Hepatocyte (in vitro differentiated cells): ENCODE data around the gene MAPK8IP3. TPM values are rescaled to one million over a fixed set of nuclear protein-coding genes. Genes with fewer than 3 reads are reported as not detected.

Experiments
- DNase-seq: peaks from one replicate; pipeline ENCODE4 v3.0.0-alpha.2; 2016; ENCODE audit warnings: low spot score
- H2AFZ ChIP-seq: fragments of 200-600 bp; sonication (generic); 2 replicates; pipeline ENCODE4 v1.6.0; 2016; ENCODE audit warnings: antibody characterized with exemption, mild to moderate bottlenecking
- H3K27ac ChIP-seq: fragments of 200-600 bp; sonication (generic); 2 replicates; pipeline ENCODE4 v1.5.1; 2016; ENCODE audit warnings: mild to moderate bottlenecking
- H3K27me3 ChIP-seq: fragments of 200-600 bp; sonication (generic); 2 replicates; pipeline ENCODE4 v1.6.1; 2016
- H3K36me3 ChIP-seq: fragments of 200-600 bp; sonication (generic); replicated peaks from 2 replicates; pipeline ENCODE4 v1.5.1; 2016; ENCODE audit warnings: low read depth; ENCODE audit not compliant: insufficient read depth
- H3K4me1 ChIP-seq: fragments of 200-600 bp; sonication (generic); 2 replicates; pipeline ENCODE4 v1.5.1; 2016; ENCODE audit warnings: mild to moderate bottlenecking, moderate library complexity; ENCODE audit not compliant: insufficient read depth
- H3K4me2 ChIP-seq: fragments of 200-600 bp; sonication (generic); 2 replicates; pipeline ENCODE4 v1.6.0; 2016
- H3K4me3 ChIP-seq: fragments of 200-600 bp; sonication (generic); 2 replicates; pipeline ENCODE4 v1.5.1; 2016; ENCODE audit warnings: mild to moderate bottlenecking
- H3K79me2 ChIP-seq: fragments of 200-600 bp; sonication (generic); 2 replicates; pipeline ENCODE4 v1.6.0; 2017; ENCODE audit warnings: mild to moderate bottlenecking
- H3K9me2 ChIP-seq: fragments of 200-600 bp; sonication (generic); replicated peaks from 2 replicates; pipeline ENCODE4 v1.6.0; 2017; ENCODE audit warnings: mild to moderate bottlenecking; ENCODE audit not compliant: insufficient read depth
- H3K9me3 ChIP-seq: fragments of 200-600 bp; sonication (generic); 2 replicates; pipeline ENCODE4 v1.5.1; 2016; ENCODE audit warnings: low read depth, mild to moderate bottlenecking
- H4K20me1 ChIP-seq: fragments of 200-600 bp; sonication (generic); 2 replicates; pipeline ENCODE4 v1.6.0; 2016; ENCODE audit warnings: mild to moderate bottlenecking; ENCODE audit not compliant: insufficient read depth, poor library complexity, severe bottlenecking
- CTCF ChIP-seq: fragments of 200-600 bp; sonication (generic); IDR thresholded peaks from 2 replicates; pipeline ENCODE4 v1.5.1; 2016; ENCODE audit warnings: antibody characterized with exemption, mild to moderate bottlenecking; ENCODE audit not compliant: poor library complexity
- EZH2 ChIP-seq: fragments of 200-600 bp; sonication (generic); IDR thresholded peaks from 2 replicates; pipeline ENCODE4 v1.6.1; 2016; ENCODE audit warnings: antibody characterized with exemption, mild to moderate bottlenecking, borderline replicate concordance
- EZH2phosphoT487 ChIP-seq: fragments of 200-600 bp; sonication (generic); IDR thresholded peaks from one replicate; pipeline ENCODE4 v1.6.1; 2018; ENCODE audit warnings: antibody characterized with exemption, mild to moderate bottlenecking, low read depth, moderate library complexity; ENCODE audit not compliant: unreplicated experiment, severe bottlenecking
- WGBS: methylation state at CpG from one replicate; pipeline ENCODE4 v1.1.6; 2016; ENCODE audit warnings: low lambda C conversion rate; ENCODE audit errors: missing lambda C conversion rate; 5-methylcytosine and 5-hydroxymethylcytosine counted together
- polyA plus RNA-seq: library from polyadenylated mRNA; unstranded; fragments of >200 nt; fragmentation: Nextera tagmentation; extraction: Ambion mirVana; gene quantifications from 2 replicates; pipeline ENCODE4 v1.2.1, GENCODE V29; 2016
- total RNA-seq: library from RNA; depleted of rRNA; stranded (reverse); fragments of >200 nt; gene quantifications from 2 replicates; pipeline ENCODE4 v1.2.3, GENCODE V29; 2014

MAPK8IP3 gene
- total and polyA plus RNA-seq, 2 experiments from 2014 or later, result 42.3 to 44.9 TPM

GRCh38 chr16:1764971-1765370 is 59.0 kb downstream of the MAPK8IP3 start:
- Histone ChIP-seq H3K27ac (no peak overlapping the region), H3K27me3 (no peaks in the 10 kb centered on the region), H2AFZ (no peak overlapping the region), H3K9me2 (no peaks in the 10 kb centered on the region), H3K9me3 (no peaks in the 10 kb centered on the region), H3K36me3 (no peaks in the 10 kb centered on the region), H3K79me2 (no peaks in the 10 kb centered on the region), H3K4me1 (peaks cover under 1% of the 10 kb centered on the region), H3K4me3 (no peak overlapping the region), H3K4me2 (no peak overlapping the region), H4K20me1 (peaks cover 3% of the 10 kb centered on the region)
- TF ChIP-seq CTCF, result no peak
- no peak for TF ChIP-seq EZH2phosphoT487
- no peak for TF ChIP-seq EZH2
- DNase-seq, result no peak
- WGBS, result 96% methylated on average over 21 of the region's 21 CpGs

- Histone ChIP-seq H3K27ac (no peak overlapping the region), H3K4me1 (peaks cover 9% of the 10 kb centered on the region), H3K36me3 (no peaks in the 10 kb centered on the region), H3K27me3 (no peaks in the 10 kb centered on the region), H2AFZ (no peak overlapping the region), H3K79me2 (no peaks in the 10 kb centered on the region), H3K9me3 (no peaks in the 10 kb centered on the region), H3K9me2 (no peaks in the 10 kb centered on the region), H3K4me2 (no peak overlapping the region), H3K4me3 (no peak overlapping the region), H4K20me1 (peaks cover 3% of the 10 kb centered on the region)
- no peak for TF ChIP-seq CTCF
- no peak for TF ChIP-seq EZH2phosphoT487
- TF ChIP-seq EZH2, result no peak
- WGBS, result 95% methylated on average over 15 of the region's 22 CpGs
- DNase-seq, result no peak
Measured at GRCh38 chr16:1765826-1766225, 59.8 kb downstream of the MAPK8IP3 start.

- WGBS, result 97% methylated on average over 16 of the region's 19 CpGs
- Histone ChIP-seq H3K4me3 (no peak overlapping the region), H3K36me3 (no peaks in the 10 kb centered on the region), H3K9me2 (no peaks in the 10 kb centered on the region), H3K27me3 (no peaks in the 10 kb centered on the region), H3K9me3 (no peaks in the 10 kb centered on the region), H3K4me2 (no peak overlapping the region), H3K27ac (no peak overlapping the region), H4K20me1 (peaks cover 3% of the 10 kb centered on the region), H2AFZ (no peak overlapping the region), H3K4me1 (peaks cover 10% of the 10 kb centered on the region), H3K79me2 (peaks cover 2% of the 10 kb centered on the region)
- no peak for TF ChIP-seq EZH2
- no peak for TF ChIP-seq CTCF
- TF ChIP-seq EZH2phosphoT487, result no peak
- DNase-seq, result no peak
Measured at GRCh38 chr16:1766231-1766630, 60.2 kb downstream of the MAPK8IP3 start.

- Histone ChIP-seq H3K79me2 (peaks cover 3% of the 10 kb centered on the region), H3K36me3 (no peaks in the 10 kb centered on the region), H3K4me3 (no peak overlapping the region), H3K4me2 (no peak overlapping the region), H3K9me2 (no peaks in the 10 kb centered on the region), H3K9me3 (no peaks in the 10 kb centered on the region), H3K27ac (no peak overlapping the region), H4K20me1 (peaks cover 3% of the 10 kb centered on the region), H3K4me1 (peaks cover 11% of the 10 kb centered on the region), H2AFZ (no peak overlapping the region), H3K27me3 (no peaks in the 10 kb centered on the region)
- WGBS, result 98% methylated on average over 16 of the region's 18 CpGs
- no peak for TF ChIP-seq CTCF
- no peak for TF ChIP-seq EZH2
- TF ChIP-seq EZH2phosphoT487, result no peak
- DNase-seq, result no peak
Measured at GRCh38 chr16:1766701-1767100, 60.7 kb downstream of the MAPK8IP3 start.
